Caco-2 (cell line): ENCODE measurements around the gene IGSF21. TPM values are rescaled to one million over a fixed set of nuclear protein-coding genes. Genes with fewer than 3 reads are reported as not detected.

Experiments
- BruUV-seq: library from RNA; stranded (reverse); fragments of 400-500 nt; replicated peaks from 2 replicates; lab custom pipeline; 2021; lab: Mats Ljungman, UMichigan
- CTCF ChIA-PET: fragments of 300-600 bp; sonication (Branson Sonifier 250); formaldehyde crosslinking; loops from one replicate; lab custom pipeline; 2022; ENCODE audit warnings: antibody characterized with exemption; lab: Charles Lee
- POLR2A ChIA-PET: fragments of 300-600 bp; sonication (Branson Sonifier 250); formaldehyde crosslinking; loops from one replicate; lab custom pipeline; 2022; ENCODE audit warnings: antibody characterized with exemption; lab: Charles Lee
- DNase-seq, 2 experiments: peaks; one replicate each; pipeline versions ENCODE4 v3.0.0 to v3.0.0-alpha.2; 2020 to 2022
- H3K27me3 ChIP-seq: replicated peaks from 2 replicates; pipeline ENCODE4 v1.6.0; 2011; ENCODE audit warnings: low read length; ENCODE audit not compliant: control insufficient read depth, insufficient read depth
- H3K36me3 ChIP-seq: 2 replicates; pipeline ENCODE4 v1.5.1; 2011; ENCODE audit warnings: low read length; ENCODE audit not compliant: control insufficient read depth, insufficient read depth
- H3K4me1 ChIP-seq: fragments of 250-450 bp; sonication (Bioruptor Pico); 2 replicates; pipeline ENCODE4 v1.5.1; 2020; ENCODE audit warnings: mild to moderate bottlenecking
- H3K4me3 ChIP-seq: 2 replicates; pipeline ENCODE4 v1.5.1; 2011; ENCODE audit warnings: low read depth, mild to moderate bottlenecking, control low read depth, low read length
- H3K9me3 ChIP-seq: fragments of 250-450 bp; sonication (Bioruptor Pico); 2 replicates; pipeline ENCODE4 v1.5.1; 2020; ENCODE audit warnings: mild to moderate bottlenecking, moderate library complexity
- H3K27ac Mint-ChIP-seq: one replicate; pipeline ENCODE4 v1.8.0; 2022; ENCODE audit warnings: mixed read lengths; ENCODE audit not compliant: unreplicated experiment
- H3K27me3 Mint-ChIP-seq: one replicate; pipeline ENCODE4 v1.8.0; 2022; ENCODE audit warnings: mixed read lengths; ENCODE audit not compliant: insufficient read depth, unreplicated experiment
- H3K36me3 Mint-ChIP-seq: one replicate; pipeline ENCODE4 v1.8.0; 2022; ENCODE audit warnings: mild to moderate bottlenecking, mixed read lengths; ENCODE audit not compliant: insufficient read depth, unreplicated experiment
- H3K4me1 Mint-ChIP-seq: one replicate; pipeline ENCODE4 v1.8.0; 2022; ENCODE audit warnings: low read depth, mixed read lengths; ENCODE audit not compliant: unreplicated experiment
- H3K4me3 Mint-ChIP-seq: one replicate; pipeline ENCODE4 v1.8.0; 2022; ENCODE audit warnings: mild to moderate bottlenecking, moderate library complexity, mixed read lengths; ENCODE audit not compliant: unreplicated experiment
- H3K9me3 Mint-ChIP-seq: one replicate; pipeline ENCODE4 v1.8.0; 2022; ENCODE audit warnings: mixed read lengths; ENCODE audit not compliant: unreplicated experiment
- CTCF ChIP-seq, 2 experiments: fragments of 200-600 bp in 1 of 2; IDR thresholded peaks; 1 replicate in 1 of 2; 2 replicates in 1 of 2; pipeline versions ENCODE4 v1.5.1 to v1.8.0; 2011 to 2022; ENCODE audit warnings: antibody characterized with exemption in 1 of 2, control low read depth in 1 of 2, inconsistent platforms in 1 of 2, low read depth in 1 of 2, low read length in 1 of 2, mild to moderate bottlenecking in 1 of 2, moderate library complexity in 1 of 2; ENCODE audit not compliant: insufficient read depth in 1 of 2, severe bottlenecking in 1 of 2, unreplicated experiment in 1 of 2
- intact Hi-C: fragments of 100-400 bp; cut with micrococcal nuclease; formaldehyde crosslinking; loops from one replicate; pipeline ENCODE4 v1.10.0; 2022; ENCODE audit not compliant: unreplicated experiment
- total RNA-seq: library from RNA; stranded (reverse); gene quantifications from 2 replicates; pipeline ENCODE4 v1.2.3, GENCODE V29; 2022

The IGSF21 gene
- total RNA-seq, 1 experiment from 2014 or later = not detected

- no peak for TF ChIP-seq CTCF (IDR thresholded peaks at IDR 0.05; ENCODE audit: insufficient read depth in 1 of 2, low read depth in 1 of 2, low read length in 1 of 2, severe bottlenecking in 1 of 2, unreplicated experiment in 1 of 2)
- ChIA-PET POLR2A (no interaction called here), CTCF (no interaction called here)
- Histone ChIP-seq H3K4me1 (no peaks in the 10 kb centered on the region), H3K4me3 (no peak overlapping the region), H3K9me3 (no peaks in the 10 kb centered on the region), H3K27me3 (no peaks in the 10 kb centered on the region), H3K36me3 (no peaks in the 10 kb centered on the region)
- intact Hi-C loops = no loop called here
- Mint-ChIP-seq H3K4me3 (no peak overlapping the region), H3K27ac (no peak overlapping the region), H3K36me3 (peaks cover 4% of the 10 kb centered on the region), H3K9me3 (no peaks in the 10 kb centered on the region), H3K4me1 (no peaks in the 10 kb centered on the region), H3K27me3 (peaks cover 22% of the 10 kb centered on the region)
- no peak for DNase-seq
- BruUV-seq = no TSS peak
Measured at GRCh38 chr1:18353528-18353927, 245.9 kb downstream of the IGSF21 start.

- no peaks in the 10 kb centered on the region for H3K9me3 ChIP-seq
- no peaks in the 10 kb centered on the region for H3K9me3 Mint-ChIP-seq
- peaks cover 4% of the 10 kb centered on the region for H3K36me3 Mint-ChIP-seq
- H3K4me1 ChIP-seq = no peaks in the 10 kb centered on the region
- no peak overlapping the region for H3K4me3 ChIP-seq
- no peaks in the 10 kb centered on the region for H3K4me1 Mint-ChIP-seq
- DNase-seq = no peak
- no peak overlapping the region for H3K27ac Mint-ChIP-seq
- no peak for TF ChIP-seq CTCF (IDR thresholded peaks at IDR 0.05; ENCODE audit: insufficient read depth in 1 of 2, low read depth in 1 of 2, low read length in 1 of 2, severe bottlenecking in 1 of 2, unreplicated experiment in 1 of 2)
- H3K27me3 Mint-ChIP-seq = peaks cover 22% of the 10 kb centered on the region
- CTCF ChIA-PET = no interaction called here
- POLR2A ChIA-PET = no interaction called here
- H3K36me3 ChIP-seq = no peaks in the 10 kb centered on the region
- no peak overlapping the region for H3K4me3 Mint-ChIP-seq
- intact Hi-C loops = no loop called here
- no peaks in the 10 kb centered on the region for H3K27me3 ChIP-seq
- no TSS peak for BruUV-seq
Measured at GRCh38 chr1:18353992-18354391, 246.4 kb downstream of the IGSF21 start.

- no peaks in the 10 kb centered on the region for H3K4me1 ChIP-seq
- no TSS peak for BruUV-seq
- peaks cover 4% of the 10 kb centered on the region for H3K36me3 Mint-ChIP-seq
- H3K27ac Mint-ChIP-seq = no peak overlapping the region
- H3K9me3 Mint-ChIP-seq = no peaks in the 10 kb centered on the region
- H3K27me3 Mint-ChIP-seq = peaks cover 18% of the 10 kb centered on the region
- no peak overlapping the region for H3K4me3 Mint-ChIP-seq
- H3K36me3 ChIP-seq = no peaks in the 10 kb centered on the region
- H3K4me3 ChIP-seq = no peak overlapping the region
- no peak for TF ChIP-seq CTCF (IDR thresholded peaks at IDR 0.05; ENCODE audit: insufficient read depth in 1 of 2, low read depth in 1 of 2, low read length in 1 of 2, severe bottlenecking in 1 of 2, unreplicated experiment in 1 of 2)
- no peak for DNase-seq
- no peaks in the 10 kb centered on the region for H3K9me3 ChIP-seq
- POLR2A ChIA-PET = no interaction called here
- no peaks in the 10 kb centered on the region for H3K4me1 Mint-ChIP-seq
- H3K27me3 ChIP-seq = no peaks in the 10 kb centered on the region
- CTCF ChIA-PET = no interaction called here
- intact Hi-C loops = no loop called here
Measured at GRCh38 chr1:18354612-18355011, 247.0 kb downstream of the IGSF21 start.
